GM21717 (cell line): ENCODE data around the gene GGNBP2.
"Not testable (repeated sequence)": the region's sequence is repeated elsewhere in the genome, so short reads cannot be mapped to it uniquely, and the experiment has no call there.

ENCODE experiments used
- ATAC-seq: cut with Tn5 transposase; IDR thresholded peaks from one replicate; pipeline ENCODE4 v1.9.1; 2021; ENCODE audit warnings: mild to moderate bottlenecking, moderate library complexity; ENCODE audit not compliant: unreplicated experiment

Gene GGNBP2

GRCh38 chr17:36599546-36600250 lies 55.0 kb downstream of the GGNBP2 start:
- no peak for ATAC-seq

GRCh38 chr17:36600465-36600864 lies 55.7 kb downstream of the GGNBP2 start:
- no peak for ATAC-seq

GRCh38 chr17:36600936-36601302 lies 56.2 kb downstream of the GGNBP2 start:
- ATAC-seq = peak; percentile 15

DNA sequence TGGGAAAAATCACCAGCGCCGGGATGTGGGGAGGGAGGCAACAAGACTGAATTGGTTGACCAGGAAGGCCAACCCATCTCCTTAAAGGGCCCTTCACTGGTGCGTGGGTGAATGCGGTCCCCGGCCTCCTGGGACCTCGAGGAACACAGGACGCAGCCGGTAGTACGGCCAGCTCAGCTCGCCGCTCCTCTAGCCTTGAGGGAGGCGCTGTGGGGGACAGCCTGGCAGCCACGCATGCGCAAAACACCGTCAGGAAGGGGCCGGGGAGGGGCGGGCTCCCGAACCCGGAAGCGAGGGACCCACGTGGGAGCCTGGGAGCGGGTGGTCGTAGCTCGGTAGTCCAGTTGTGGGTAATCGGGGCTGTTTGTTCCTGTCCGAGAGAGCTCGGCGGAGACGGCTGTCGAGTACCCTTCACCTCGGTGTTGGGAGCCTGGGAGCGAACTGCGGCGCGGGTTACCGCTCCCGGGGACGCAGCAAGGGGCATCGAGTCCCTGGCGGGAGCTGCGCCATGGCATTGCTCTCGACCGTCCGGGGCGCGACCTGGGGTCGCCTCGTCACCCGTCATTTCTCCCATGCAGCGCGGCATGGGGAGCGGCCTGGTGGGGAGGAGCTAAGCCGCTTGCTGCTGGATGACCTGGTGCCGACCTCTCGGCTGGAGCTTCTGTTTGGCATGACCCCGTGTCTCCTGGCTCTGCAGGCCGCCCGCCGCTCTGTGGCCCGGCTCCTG lies 56.7 kb downstream of the GGNBP2 start, which contains the start of gene MRM1:
MRM1 (plus strand) TSS at position 281 of the 727 bp plus-strand sequence; CDS start at position 509, 228 bp downstream.
- peak; percentile 62 for ATAC-seq

DNA sequence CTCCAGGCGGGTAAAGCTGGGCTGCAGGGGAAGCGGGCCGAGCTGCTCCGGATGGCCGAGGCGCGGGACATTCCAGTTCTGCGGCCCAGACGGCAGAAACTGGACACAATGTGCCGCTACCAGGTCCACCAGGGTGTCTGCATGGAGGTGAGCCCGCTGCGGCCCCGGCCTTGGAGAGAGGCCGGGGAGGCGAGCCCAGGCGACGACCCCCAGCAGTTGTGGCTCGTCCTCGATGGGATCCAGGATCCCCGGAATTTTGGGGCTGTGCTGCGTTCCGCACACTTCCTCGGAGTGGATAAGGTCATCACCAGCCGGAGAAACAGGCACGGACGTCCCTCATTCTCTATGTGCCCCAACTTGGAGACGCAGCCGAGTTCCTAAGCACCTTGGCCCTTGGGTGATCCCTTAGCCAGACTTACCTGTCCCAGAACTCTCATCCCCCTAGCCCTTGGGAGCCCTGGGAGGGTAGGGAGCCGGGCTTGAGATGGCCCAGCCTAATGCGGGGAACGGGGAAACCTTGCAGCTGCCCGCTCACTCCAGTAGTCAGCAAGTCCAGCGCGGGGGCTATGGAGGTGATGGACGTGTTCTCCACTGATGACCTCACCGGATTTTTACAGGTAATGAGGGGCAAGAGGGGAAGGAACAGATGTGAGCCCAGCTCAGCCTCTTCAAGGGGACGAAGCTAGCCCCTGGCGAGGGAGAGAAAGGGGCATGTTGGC lies 57.5 kb downstream of the GGNBP2 start:
- ATAC-seq = no peak

GRCh38 chr17:36602924-36603384 lies 58.2 kb downstream of the GGNBP2 start:
- no peak for ATAC-seq

GRCh38 chr17:36605028-36605427 lies 60.3 kb downstream of the GGNBP2 start:
- not testable (repeated sequence) for ATAC-seq

DNA sequence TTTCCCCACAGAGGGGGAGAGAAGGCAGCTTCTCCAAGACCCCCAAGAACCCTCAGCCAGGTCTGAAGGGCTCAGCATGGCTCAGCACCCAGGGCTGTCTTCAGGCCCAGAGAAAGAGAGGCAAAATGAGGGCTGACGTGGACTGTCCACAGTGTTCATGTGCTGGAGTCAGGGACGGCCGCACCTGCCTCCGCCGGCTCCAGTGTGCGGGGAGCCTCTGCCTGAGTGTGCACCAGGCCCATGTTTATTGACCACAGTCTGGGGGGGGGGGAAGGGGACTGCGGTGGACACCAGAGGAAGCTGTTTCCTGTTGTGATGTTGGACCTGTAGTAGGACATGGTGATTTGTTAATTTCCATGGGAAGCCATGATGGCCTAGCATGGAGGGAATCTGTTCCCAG lies 63.6 kb downstream of the GGNBP2 start:
- ATAC-seq = no peak

DNA sequence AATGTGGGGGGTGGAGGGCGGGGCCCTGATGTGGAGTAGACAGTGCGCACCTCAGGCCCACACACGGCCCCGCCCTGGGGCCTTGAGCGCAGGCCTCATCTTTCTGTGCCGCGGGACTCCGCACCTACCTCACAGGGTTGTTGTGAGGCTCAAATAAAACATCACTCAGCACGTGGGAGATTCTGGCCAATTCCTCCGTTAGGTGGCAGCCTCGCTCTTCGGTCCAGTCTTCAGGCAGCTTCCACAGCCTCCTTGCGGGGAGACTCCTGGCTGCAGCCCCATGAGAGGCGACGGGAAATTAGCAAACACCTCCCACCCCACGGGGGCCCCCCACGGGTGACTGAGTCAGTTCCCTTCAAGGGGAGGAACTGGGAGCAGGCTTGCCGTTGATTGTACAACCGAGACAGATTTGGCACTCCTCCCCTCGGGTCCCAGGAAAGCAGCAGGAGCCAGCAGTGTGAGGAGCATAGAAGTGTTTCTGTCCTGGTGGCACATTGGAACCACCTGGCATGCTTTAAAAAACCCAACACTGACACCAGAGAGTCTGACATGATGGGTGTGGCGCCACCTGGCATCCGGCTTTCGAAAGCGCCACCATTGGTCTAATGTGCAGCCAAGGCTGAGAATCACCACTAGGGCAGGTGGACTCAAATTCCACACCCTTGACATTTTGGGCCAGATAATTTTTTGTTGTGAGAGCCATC lies 64.2 kb downstream of the GGNBP2 start:
- ATAC-seq = no peak

DNA sequence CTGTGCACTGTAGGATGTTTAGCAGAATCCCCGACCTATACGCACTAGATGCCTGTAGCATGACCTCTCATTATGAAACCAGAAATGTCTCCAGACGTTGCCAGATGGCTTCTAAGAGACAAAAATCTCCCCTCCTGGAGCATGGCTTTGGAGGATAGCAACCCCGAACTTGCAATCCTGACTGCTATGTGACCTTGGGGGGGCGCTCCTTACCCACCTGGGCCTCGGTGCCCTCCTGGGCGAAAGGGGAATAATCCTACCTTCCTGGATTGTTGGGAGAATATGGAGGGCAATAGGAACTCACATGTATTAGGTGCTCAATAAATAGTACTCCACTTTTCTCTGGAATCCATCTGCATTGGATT lies 64.8 kb downstream of the GGNBP2 start:
- no peak for ATAC-seq

DNA sequence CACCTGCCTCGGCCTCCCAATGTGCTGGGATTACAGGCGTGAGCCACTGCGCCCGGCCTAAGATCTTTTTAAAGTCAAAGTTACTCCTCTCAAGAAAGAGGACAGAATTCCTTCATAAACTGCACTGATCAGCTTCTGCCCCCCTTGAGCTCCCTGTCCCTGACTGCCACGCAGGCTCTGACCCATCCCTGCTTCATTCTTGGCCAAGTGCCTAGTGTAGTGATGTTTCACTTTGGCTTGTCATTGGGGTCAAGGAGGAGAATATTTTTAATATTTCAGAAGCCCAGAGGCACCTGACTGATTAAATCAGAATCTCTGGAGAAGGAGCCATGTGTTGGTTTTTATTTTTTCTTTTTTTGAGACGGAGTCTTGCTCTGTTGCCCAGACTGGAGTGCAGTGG lies 65.8 kb downstream of the GGNBP2 start:
- ATAC-seq = no peak

DNA sequence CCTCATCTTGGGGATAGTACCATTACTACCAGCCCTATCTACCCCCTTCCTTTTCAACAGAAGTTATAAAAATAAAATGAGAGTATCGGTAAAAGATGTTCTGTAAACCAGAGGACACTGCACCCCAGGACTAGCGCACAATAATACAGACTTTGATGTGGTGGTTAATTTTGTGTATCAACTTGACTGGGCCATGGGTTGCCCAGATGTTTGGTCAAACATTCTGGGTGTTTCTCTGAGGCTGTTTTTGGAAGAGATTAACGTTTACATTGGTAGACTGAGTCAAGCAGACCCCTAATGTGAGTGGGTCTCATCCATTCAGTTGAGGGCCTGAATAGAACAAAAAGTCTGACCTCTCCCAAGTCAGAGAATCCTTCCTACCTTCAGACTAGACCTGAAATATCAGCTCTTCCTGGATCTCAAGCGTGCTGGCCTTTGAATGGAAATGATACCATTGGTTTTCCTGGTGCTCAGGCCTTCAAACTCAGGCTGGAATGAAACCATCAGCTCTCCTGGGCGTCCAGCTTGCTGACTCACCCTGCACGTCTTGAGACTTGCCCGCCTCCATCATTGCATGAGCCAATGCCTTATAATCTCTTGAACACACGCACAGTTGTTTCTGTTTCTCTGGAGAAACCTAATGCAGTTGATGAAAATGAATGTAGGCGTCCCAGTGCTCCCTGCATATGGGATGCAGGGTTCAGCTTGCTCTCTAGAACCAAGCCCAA lies 66.8 kb downstream of the GGNBP2 start:
- ATAC-seq = no peak

- ATAC-seq = no peak
Measured at GRCh38 chr17:36612323-36612722, 67.6 kb downstream of the GGNBP2 start.

GRCh38 chr17:36613155-36613554 lies 68.4 kb downstream of the GGNBP2 start:
- no peak for ATAC-seq

DNA sequence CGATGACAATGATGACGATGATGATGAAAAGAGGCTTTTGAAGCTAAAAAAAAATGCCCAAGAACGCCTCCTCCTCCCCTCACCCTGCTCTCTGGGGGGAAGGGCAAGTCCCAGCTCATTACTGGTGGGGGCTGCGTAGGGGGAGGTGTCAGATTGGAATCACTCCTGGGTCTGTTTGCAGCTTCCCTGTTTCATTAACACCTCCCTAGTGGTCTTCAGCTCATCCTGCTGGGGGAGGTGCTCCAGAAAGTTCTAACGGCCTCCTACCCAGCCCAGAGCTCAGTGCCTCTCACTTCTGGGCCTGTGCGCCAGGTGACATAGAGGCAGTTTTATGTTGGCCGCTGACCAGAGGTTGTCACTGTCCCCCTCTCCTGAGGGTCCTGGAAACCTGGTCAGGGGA lies 69.4 kb downstream of the GGNBP2 start:
- ATAC-seq = no peak

DNA sequence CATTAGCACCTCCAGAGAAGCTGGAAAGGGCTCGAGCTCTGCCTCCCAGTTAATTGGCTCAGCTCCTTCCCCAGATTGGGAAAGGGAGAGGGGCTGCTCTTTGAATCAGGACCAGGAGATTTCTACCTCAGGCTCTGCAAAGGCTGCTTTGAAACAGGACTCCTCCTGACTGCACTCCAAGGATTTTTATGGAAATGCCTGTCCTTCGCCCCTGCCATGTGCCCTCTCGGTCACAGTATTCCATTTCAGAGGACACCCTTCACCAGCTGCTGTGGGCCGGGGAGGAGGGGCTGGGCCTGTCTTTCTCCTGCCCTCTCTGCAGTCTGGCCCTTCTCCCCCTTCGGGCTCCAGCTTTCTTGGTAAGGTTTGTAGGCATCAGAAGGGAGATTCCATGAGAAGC lies 70.2 kb downstream of the GGNBP2 start:
- ATAC-seq = no peak

- ATAC-seq = no peak
Measured at GRCh38 chr17:36616061-36617029, 71.6 kb downstream of the GGNBP2 start.

DNA sequence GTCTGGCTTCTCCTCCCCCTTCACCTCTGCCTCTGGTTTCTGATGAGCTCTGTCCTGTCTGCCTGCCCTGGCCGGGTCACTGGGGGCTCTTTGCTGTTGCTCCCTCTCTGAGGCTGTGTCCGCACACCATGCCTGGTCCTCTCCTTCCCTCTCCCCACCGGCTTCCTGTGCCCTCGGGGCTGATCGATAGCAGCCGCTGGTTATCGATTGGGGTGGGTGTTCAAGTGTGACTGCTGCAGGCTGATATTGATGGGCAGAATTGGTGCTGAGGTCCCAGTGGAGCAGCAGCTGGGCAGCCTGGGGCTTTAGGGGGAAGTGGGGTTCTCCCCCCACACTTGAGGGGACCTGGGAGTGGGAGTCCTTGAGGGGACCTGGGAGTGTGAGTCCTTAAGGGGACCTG lies 73.1 kb downstream of the GGNBP2 start:
- ATAC-seq = no peak

DNA sequence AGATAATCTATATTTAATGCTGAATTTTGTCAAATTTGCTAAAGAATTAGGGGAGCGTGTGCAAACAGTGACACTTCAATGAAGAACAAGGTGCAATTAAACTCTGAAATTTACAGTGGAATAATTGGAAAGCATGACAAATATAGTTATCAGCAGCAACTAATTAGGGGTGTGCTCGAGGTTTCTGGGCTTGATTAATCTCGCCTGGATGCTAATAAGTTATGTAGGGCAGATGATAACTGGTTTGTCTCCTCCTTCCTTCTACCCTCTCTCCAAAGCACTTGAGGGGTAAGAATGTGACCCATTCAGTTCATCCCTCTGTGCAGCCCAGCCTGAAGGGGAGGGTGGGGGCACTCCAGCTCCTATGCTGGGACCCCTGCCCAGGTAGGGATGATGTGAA lies 78.6 kb downstream of the GGNBP2 start:
- ATAC-seq = no peak
